ENCODE measurements around the gene ABHD12B.

ABHD12B gene

DNA sequence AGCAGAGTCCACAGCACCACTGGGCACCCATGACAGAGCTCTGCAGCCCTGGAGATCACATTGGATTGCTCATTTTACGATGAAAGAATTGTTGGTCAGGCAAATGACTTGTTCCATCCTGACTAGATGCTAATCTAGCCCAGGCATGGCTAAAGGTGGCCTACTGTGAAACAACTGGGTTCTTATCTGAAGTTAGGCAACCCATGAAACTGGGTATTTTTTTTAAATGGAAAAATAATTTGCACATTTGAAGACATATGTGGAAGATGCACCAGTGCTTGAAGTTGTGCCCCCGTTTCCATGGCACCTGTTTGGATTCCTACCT is 64.1 kb downstream of the ABHD12B start:
- TF ChIP-seq POLR2AphosphoS5 (IDR thresholded peaks at IDR 0.05; ENCODE audit: low read depth) = no peak
- TF ChIP-seq, protein P1, sequence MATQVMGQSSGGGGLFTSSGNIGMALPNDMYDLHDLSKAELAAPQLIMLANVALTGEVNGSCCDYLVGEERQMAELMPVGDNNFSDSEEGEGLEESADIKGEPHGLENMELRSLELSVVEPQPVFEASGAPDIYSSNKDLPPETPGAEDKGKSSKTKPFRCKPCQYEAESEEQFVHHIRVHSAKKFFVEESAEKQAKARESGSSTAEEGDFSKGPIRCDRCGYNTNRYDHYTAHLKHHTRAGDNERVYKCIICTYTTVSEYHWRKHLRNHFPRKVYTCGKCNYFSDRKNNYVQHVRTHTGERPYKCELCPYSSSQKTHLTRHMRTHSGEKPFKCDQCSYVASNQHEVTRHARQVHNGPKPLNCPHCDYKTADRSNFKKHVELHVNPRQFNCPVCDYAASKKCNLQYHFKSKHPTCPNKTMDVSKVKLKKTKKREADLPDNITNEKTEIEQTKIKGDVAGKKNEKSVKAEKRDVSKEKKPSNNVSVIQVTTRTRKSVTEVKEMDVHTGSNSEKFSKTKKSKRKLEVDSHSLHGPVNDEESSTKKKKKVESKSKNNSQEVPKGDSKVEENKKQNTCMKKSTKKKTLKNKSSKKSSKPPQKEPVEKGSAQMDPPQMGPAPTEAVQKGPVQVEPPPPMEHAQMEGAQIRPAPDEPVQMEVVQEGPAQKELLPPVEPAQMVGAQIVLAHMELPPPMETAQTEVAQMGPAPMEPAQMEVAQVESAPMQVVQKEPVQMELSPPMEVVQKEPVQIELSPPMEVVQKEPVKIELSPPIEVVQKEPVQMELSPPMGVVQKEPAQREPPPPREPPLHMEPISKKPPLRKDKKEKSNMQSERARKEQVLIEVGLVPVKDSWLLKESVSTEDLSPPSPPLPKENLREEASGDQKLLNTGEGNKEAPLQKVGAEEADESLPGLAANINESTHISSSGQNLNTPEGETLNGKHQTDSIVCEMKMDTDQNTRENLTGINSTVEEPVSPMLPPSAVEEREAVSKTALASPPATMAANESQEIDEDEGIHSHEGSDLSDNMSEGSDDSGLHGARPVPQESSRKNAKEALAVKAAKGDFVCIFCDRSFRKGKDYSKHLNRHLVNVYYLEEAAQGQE (IDR thresholded peaks at IDR 0.05; ENCODE audit: insufficient replicate concordance, low read depth) = no peak
- TF ChIP-seq SPI1 (IDR thresholded peaks at IDR 0.05; ENCODE audit: borderline replicate concordance, low read depth) = no peak
- no peak for TF ChIP-seq GABPA (IDR thresholded peaks at IDR 0.05; ENCODE audit: low read depth)
- TF ChIP-seq, protein P2, sequence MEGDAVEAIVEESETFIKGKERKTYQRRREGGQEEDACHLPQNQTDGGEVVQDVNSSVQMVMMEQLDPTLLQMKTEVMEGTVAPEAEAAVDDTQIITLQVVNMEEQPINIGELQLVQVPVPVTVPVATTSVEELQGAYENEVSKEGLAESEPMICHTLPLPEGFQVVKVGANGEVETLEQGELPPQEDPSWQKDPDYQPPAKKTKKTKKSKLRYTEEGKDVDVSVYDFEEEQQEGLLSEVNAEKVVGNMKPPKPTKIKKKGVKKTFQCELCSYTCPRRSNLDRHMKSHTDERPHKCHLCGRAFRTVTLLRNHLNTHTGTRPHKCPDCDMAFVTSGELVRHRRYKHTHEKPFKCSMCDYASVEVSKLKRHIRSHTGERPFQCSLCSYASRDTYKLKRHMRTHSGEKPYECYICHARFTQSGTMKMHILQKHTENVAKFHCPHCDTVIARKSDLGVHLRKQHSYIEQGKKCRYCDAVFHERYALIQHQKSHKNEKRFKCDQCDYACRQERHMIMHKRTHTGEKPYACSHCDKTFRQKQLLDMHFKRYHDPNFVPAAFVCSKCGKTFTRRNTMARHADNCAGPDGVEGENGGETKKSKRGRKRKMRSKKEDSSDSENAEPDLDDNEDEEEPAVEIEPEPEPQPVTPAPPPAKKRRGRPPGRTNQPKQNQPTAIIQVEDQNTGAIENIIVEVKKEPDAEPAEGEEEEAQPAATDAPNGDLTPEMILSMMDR (IDR thresholded peaks at IDR 0.05; ENCODE audit: insufficient read depth, low read length) = no peak
- DNase-seq (ENCODE audit: low read depth in 1 of 2, low spot score in 1 of 2) = no peak
- H3K27me3 ChIP-seq (ENCODE audit: insufficient read depth, poor library complexity, severe bottlenecking) = no peaks in the 10 kb centered on the region
- peak overlapping the region; percentile 53 for H3K27ac ChIP-seq (replicated peaks)
- no peak overlapping the region for H3K4me3 ChIP-seq (replicated peaks; ENCODE audit: insufficient read depth, low read length)

DNA sequence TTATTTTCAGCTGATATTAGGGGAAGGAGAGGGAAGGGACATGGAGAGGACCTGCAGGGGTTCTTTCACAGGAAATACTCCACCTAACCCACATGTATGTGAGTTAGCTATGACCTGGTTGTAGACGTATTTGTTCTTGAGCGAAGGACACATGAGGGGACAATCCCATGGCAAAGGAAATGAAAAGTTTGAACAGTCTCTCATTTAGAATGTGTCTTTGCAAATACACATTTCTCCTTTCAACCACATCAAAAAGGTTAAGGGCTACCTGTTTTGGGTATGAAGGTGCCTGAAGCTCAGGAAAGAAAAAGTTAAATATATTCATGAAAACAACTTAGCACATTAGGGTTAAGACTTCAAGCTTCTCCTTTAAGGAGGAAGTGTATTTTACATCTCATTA is 65.0 kb downstream of the ABHD12B start:
- no peaks in the 10 kb centered on the region for H3K27me3 ChIP-seq (ENCODE audit: insufficient read depth, poor library complexity, severe bottlenecking)
- peak in 1 of 2 experiments; percentile 8 for DNase-seq (ENCODE audit: low read depth in 1 of 2, low spot score in 1 of 2)
- TF ChIP-seq, protein P1 (IDR thresholded peaks at IDR 0.05; ENCODE audit: insufficient replicate concordance, low read depth) = no peak
- TF ChIP-seq SPI1 (IDR thresholded peaks at IDR 0.05; ENCODE audit: borderline replicate concordance, low read depth) (peak; percentile 81), POLR2AphosphoS5 (IDR thresholded peaks at IDR 0.05; ENCODE audit: low read depth) (no peak), GABPA (IDR thresholded peaks at IDR 0.05; ENCODE audit: low read depth) (no peak)
- TF ChIP-seq, protein P2 (IDR thresholded peaks at IDR 0.05; ENCODE audit: insufficient read depth, low read length) = no peak
- peak overlapping the region; percentile 53 for H3K27ac ChIP-seq (replicated peaks)
- no peak overlapping the region for H3K4me3 ChIP-seq (replicated peaks; ENCODE audit: insufficient read depth, low read length)

- TF ChIP-seq SPI1 (IDR thresholded peaks at IDR 0.05; ENCODE audit: borderline replicate concordance, low read depth) (no peak), GABPA (IDR thresholded peaks at IDR 0.05; ENCODE audit: low read depth) (no peak), POLR2AphosphoS5 (IDR thresholded peaks at IDR 0.05; ENCODE audit: low read depth) (no peak)
- TF ChIP-seq, protein P1 (IDR thresholded peaks at IDR 0.05; ENCODE audit: insufficient replicate concordance, low read depth) = no peak
- TF ChIP-seq, protein P2 (IDR thresholded peaks at IDR 0.05; ENCODE audit: insufficient read depth, low read length) = no peak
- Histone ChIP-seq H3K27ac (replicated peaks) (peak overlapping the region; percentile 53), H3K4me3 (replicated peaks; ENCODE audit: insufficient read depth, low read length) (no peak overlapping the region), H3K27me3 (ENCODE audit: insufficient read depth, poor library complexity, severe bottlenecking) (no peaks in the 10 kb centered on the region)
- DNase-seq (ENCODE audit: low read depth in 1 of 2, low spot score in 1 of 2) = no peak
Observed at GRCh38 chr14:50937325-50937724, 65.5 kb downstream of the ABHD12B start.

Measured in HL-60 (cell line).